GM23248 (cell line): Measurements from ENCODE around the gene ENPEP. TPM values are rescaled to one million over a fixed set of nuclear protein-coding genes. Genes with fewer than 3 reads are reported as not detected.

ENCODE experiments used
- DNase-seq: peaks from one replicate; pipeline ENCODE4 v3.0.0-alpha.2; 2015
- H2AFZ ChIP-seq: fragments of 200-600 bp; sonication (generic); 2 replicates; pipeline ENCODE4 v1.6.1; 2016; ENCODE audit warnings: antibody characterized with exemption
- H3F3A ChIP-seq: fragments of 200-600 bp; sonication (generic); 2 replicates; pipeline ENCODE4 v1.6.1; 2016; ENCODE audit warnings: mild to moderate bottlenecking, antibody characterized with exemption, mixed run types; ENCODE audit not compliant: insufficient read depth
- H3K27ac ChIP-seq: fragments of 200-600 bp; sonication (generic); 2 replicates; pipeline ENCODE4 v1.5.1; 2016; ENCODE audit warnings: mild to moderate bottlenecking
- H3K27me3 ChIP-seq: fragments of 200-600 bp; sonication (generic); replicated peaks from 2 replicates; pipeline ENCODE4 v1.6.1; 2016; ENCODE audit warnings: mild to moderate bottlenecking; ENCODE audit not compliant: insufficient read depth
- H3K36me3 ChIP-seq: fragments of 200-600 bp; sonication (generic); 2 replicates; pipeline ENCODE4 v1.6.1; 2016; ENCODE audit warnings: low read depth, mild to moderate bottlenecking
- H3K4me1 ChIP-seq: fragments of 200-600 bp; sonication (generic); 2 replicates; pipeline ENCODE4 v1.6.1; 2016; ENCODE audit warnings: mild to moderate bottlenecking; ENCODE audit not compliant: insufficient read depth
- H3K4me2 ChIP-seq: fragments of 200-600 bp; sonication (generic); one replicate; pipeline ENCODE4 v1.6.1; 2016; ENCODE audit warnings: mild to moderate bottlenecking; ENCODE audit not compliant: unreplicated experiment
- H3K4me3 ChIP-seq: fragments of 200-600 bp; sonication (generic); 2 replicates; pipeline ENCODE4 v1.5.1; 2016; ENCODE audit warnings: mild to moderate bottlenecking
- H3K79me2 ChIP-seq: fragments of 200-600 bp; sonication (generic); 2 replicates; pipeline ENCODE4 v1.6.1; 2016; ENCODE audit warnings: mild to moderate bottlenecking; ENCODE audit not compliant: insufficient read depth
- H3K9ac ChIP-seq: fragments of 200-600 bp; sonication (generic); 2 replicates; pipeline ENCODE4 v1.6.1; 2016; ENCODE audit warnings: mild to moderate bottlenecking
- H3K9me2 ChIP-seq: fragments of 200-600 bp; sonication (generic); 2 replicates; pipeline ENCODE4 v1.6.1; 2016; ENCODE audit warnings: mixed run types, mild to moderate bottlenecking, moderate library complexity; ENCODE audit not compliant: insufficient read depth
- H3K9me3 ChIP-seq: fragments of 200-600 bp; sonication (generic); one replicate; pipeline ENCODE4 v1.6.1; 2017; ENCODE audit warnings: low read depth
- H4K20me1 ChIP-seq: fragments of 200-600 bp; sonication (generic); 2 replicates; pipeline ENCODE4 v1.6.0; 2016; ENCODE audit not compliant: insufficient read depth
- EZH2 ChIP-seq: fragments of 200-600 bp; sonication (generic); IDR thresholded peaks from 2 replicates; pipeline ENCODE4 v1.6.1; 2018; ENCODE audit warnings: antibody characterized with exemption, mild to moderate bottlenecking; ENCODE audit not compliant: insufficient read depth, poor library complexity, severe bottlenecking
- EZH2phosphoT487 ChIP-seq: fragments of 200-600 bp; sonication (generic); IDR thresholded peaks from 2 replicates; pipeline ENCODE4 v1.6.1; 2018; ENCODE audit warnings: antibody characterized with exemption, moderate library complexity, mild to moderate bottlenecking, low read depth; ENCODE audit not compliant: insufficient read depth
- WGBS, 2 experiments: methylation state at CpG; one replicate each; pipeline ENCODE4 v1.1.6; 2015 to 2017; ENCODE audit warnings: low lambda C conversion rate in 2 of 2, low coverage in 1 of 2; ENCODE audit errors: missing lambda C conversion rate in 2 of 2; 5-methylcytosine and 5-hydroxymethylcytosine counted together
- in situ Hi-C: fragments of 300-500 bp; cut with MboI; formaldehyde crosslinking; loops from 2 replicates; pipeline ENCODE4 v1.15.0; 2020
- polyA plus RNA-seq: library from polyadenylated mRNA; unstranded; fragments of >200 nt; fragmentation: Nextera tagmentation; extraction: Ambion mirVana; gene quantifications from 2 replicates; pipeline ENCODE4 v1.2.1, GENCODE V29; 2016
- total RNA-seq: library from RNA; depleted of rRNA; stranded (reverse); fragments of >200 nt; shearing (Covaris generic); gene quantifications from 2 replicates; pipeline ENCODE4 v1.2.3, GENCODE V29; 2014

Gene ENPEP
- total and polyA plus RNA-seq, 2 experiments from 2014 or later: 0.11 TPM

DNA sequence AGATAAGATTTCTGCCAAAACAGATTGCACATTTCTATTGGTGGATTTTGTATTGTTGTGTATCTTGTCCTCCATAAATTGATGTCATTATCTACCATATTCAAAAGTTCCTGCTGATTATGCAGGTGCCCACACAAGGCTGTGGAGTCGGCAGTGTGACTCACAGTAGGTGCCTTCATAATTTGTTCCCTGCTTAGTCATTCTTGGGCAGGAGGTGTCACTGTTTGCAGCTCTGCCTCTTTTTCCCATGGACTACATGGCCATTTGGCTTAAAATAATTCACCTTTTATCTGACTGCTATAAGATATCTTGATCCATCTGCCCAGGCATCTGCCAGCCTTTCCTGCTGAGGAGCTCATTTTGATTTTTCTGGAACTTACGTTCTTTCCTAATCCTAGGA, 33.6 kb upstream of the ENPEP start:
- Histone ChIP-seq H3K27me3 (peaks cover 12% of the 10 kb centered on the region), H3K9me2 (no peaks in the 10 kb centered on the region), H3K9ac (no peak overlapping the region), H2AFZ (no peak overlapping the region), H3F3A (no peaks in the 10 kb centered on the region), H3K79me2 (no peaks in the 10 kb centered on the region), H3K9me3 (no peaks in the 10 kb centered on the region), H3K4me3 (no peak overlapping the region), H3K36me3 (no peaks in the 10 kb centered on the region), H3K4me2 (no peak overlapping the region), H3K4me1 (no peaks in the 10 kb centered on the region), H4K20me1 (no peaks in the 10 kb centered on the region), H3K27ac (no peak overlapping the region)
- in situ Hi-C loops: no loop called here
- DNase-seq: peak; percentile 8
- WGBS, 2 experiments: 55 to 58% methylated on average over 2 of the region's 2 CpGs
- TF ChIP-seq EZH2: no peak
- TF ChIP-seq EZH2phosphoT487: no peak

DNA sequence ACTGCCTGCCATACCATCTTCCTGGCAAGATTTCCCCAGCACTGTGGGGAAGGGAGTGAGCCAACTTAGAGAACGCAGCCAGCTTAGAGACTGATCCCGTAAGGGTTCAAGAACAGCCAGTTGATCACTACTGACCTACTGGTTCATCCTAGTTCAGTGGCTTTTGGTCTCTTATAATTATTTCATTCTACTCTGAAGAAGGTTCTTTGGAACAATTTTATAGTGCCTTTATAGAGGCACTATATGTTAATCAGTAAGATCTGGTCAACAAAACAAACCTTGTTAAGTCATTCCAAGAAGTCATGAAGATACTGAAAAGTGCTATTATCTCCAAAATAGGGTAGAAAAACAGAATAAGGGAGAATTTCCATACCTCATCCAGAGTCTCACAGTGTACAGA, 33.2 kb upstream of the ENPEP start:
- Histone ChIP-seq H3K9ac (no peak overlapping the region), H3K4me2 (no peak overlapping the region), H3K79me2 (no peaks in the 10 kb centered on the region), H3K27ac (no peak overlapping the region), H4K20me1 (no peaks in the 10 kb centered on the region), H3K4me3 (no peak overlapping the region), H3K27me3 (peaks cover 12% of the 10 kb centered on the region), H3K9me3 (no peaks in the 10 kb centered on the region), H3F3A (no peaks in the 10 kb centered on the region), H3K9me2 (no peaks in the 10 kb centered on the region), H3K4me1 (no peaks in the 10 kb centered on the region), H2AFZ (no peak overlapping the region), H3K36me3 (no peaks in the 10 kb centered on the region)
- in situ Hi-C loops: no loop called here
- WGBS, 2 experiments: 92 to 95% methylated on average over 2 of the region's 2 CpGs
- TF ChIP-seq EZH2phosphoT487: no peak
- TF ChIP-seq EZH2: no peak
- DNase-seq: no peak

DNA sequence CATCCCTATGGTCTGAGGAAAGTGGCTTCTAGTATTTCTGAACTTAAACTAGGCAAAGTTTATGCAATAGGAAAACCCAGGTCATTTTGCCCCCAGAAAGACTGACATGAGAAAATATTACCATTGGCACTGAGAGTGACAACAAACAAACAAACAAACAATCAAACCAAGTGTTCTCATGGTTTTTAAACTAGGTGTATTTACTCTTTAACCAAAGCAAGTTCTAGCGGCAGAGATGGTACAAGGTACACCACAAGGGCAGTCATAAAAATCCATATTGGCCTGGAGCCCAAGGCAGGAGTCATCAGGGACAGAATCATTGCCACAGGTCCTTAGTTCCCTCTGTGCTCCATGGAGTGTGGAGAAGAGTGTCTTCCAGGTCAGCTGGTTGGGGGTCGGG, 26.0 kb upstream of the ENPEP start:
- WGBS, 2 experiments: 85 to 98% methylated on average over 2 of the region's 2 CpGs
- no peak overlapping the region for H3K9ac ChIP-seq
- no peaks in the 10 kb centered on the region for H3K4me1 ChIP-seq
- no peaks in the 10 kb centered on the region for H3K79me2 ChIP-seq
- peaks cover 6% of the 10 kb centered on the region for H3K27me3 ChIP-seq
- no peaks in the 10 kb centered on the region for H3K9me3 ChIP-seq
- no peak overlapping the region for H3K4me3 ChIP-seq
- no peak for TF ChIP-seq EZH2
- TF ChIP-seq EZH2phosphoT487: no peak
- DNase-seq: no peak
- H4K20me1 ChIP-seq: no peaks in the 10 kb centered on the region
- H3K4me2 ChIP-seq: no peak overlapping the region
- no peak overlapping the region for H3K27ac ChIP-seq
- H3K9me2 ChIP-seq: no peaks in the 10 kb centered on the region
- no peaks in the 10 kb centered on the region for H3K36me3 ChIP-seq
- in situ Hi-C loops: no loop called here
- H3F3A ChIP-seq: no peaks in the 10 kb centered on the region
- H2AFZ ChIP-seq: no peak overlapping the region

DNA sequence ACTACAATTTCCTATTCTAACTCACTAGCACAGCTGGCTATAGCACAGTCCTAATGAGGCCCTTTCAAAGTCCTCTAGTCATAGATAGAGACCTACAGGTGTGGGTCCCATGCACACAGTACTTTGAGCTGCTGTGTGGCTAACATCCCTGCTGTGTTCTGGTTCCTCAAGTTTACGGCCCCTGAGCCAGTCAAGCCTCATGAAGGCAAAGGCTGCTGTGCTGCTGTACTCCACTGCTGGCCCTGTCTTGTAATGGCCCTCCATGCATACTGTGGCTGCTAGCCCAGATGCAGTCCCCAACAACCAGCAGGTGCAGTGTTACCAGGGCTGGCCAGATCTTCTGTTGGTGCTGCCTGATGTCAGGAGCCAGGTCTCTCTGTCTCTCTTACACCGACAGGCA, 23.4 kb upstream of the ENPEP start:
- Histone ChIP-seq H3K79me2 (no peaks in the 10 kb centered on the region), H3F3A (no peaks in the 10 kb centered on the region), H3K27me3 (peaks cover 20% of the 10 kb centered on the region; the same call in 1 of the 2 replicates), H3K9me3 (no peaks in the 10 kb centered on the region), H3K4me1 (no peaks in the 10 kb centered on the region), H3K4me2 (no peak overlapping the region), H3K27ac (no peak overlapping the region), H4K20me1 (no peaks in the 10 kb centered on the region), H3K9me2 (no peaks in the 10 kb centered on the region), H3K9ac (no peak overlapping the region), H3K4me3 (no peak overlapping the region), H3K36me3 (no peaks in the 10 kb centered on the region), H2AFZ (no peak overlapping the region)
- DNase-seq: no peak
- in situ Hi-C loops: no loop called here
- WGBS, 2 experiments: 42 to 62% methylated on average over 2 of the region's 2 CpGs
- no peak for TF ChIP-seq EZH2phosphoT487
- no peak for TF ChIP-seq EZH2

DNA sequence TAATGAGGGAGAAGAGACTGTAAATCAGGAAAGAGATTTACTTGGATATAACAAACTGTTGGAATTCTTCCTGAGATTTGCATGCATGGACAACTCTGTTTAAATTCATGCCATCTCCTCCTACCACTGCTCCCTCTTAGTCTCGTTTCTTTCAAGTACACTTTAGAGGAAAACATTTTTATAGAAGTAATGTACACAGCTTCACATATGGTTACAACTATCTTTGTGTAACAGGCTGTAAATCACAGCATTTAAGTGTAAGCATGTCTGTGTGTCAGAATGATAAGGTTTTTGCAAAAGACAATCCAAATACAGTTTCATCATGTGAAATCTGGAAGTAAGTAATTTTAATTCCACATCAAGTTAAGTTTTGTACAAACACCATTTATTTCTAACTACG, 21.5 kb upstream of the ENPEP start:
- H3K4me3 ChIP-seq: no peak overlapping the region
- in situ Hi-C loops: no loop called here
- no peaks in the 10 kb centered on the region for H3K9me3 ChIP-seq
- no peaks in the 10 kb centered on the region for H3F3A ChIP-seq
- H3K9me2 ChIP-seq: no peaks in the 10 kb centered on the region
- no peaks in the 10 kb centered on the region for H3K4me1 ChIP-seq
- no peak for DNase-seq
- H3K27ac ChIP-seq: no peak overlapping the region
- peaks cover 20% of the 10 kb centered on the region; the same call in 1 of the 2 replicates for H3K27me3 ChIP-seq
- H2AFZ ChIP-seq: no peak overlapping the region
- no peak overlapping the region for H3K4me2 ChIP-seq
- TF ChIP-seq EZH2 (no peak), EZH2phosphoT487 (no peak)
- no peak overlapping the region for H3K9ac ChIP-seq
- H3K79me2 ChIP-seq: no peaks in the 10 kb centered on the region
- WGBS, 2 experiments: 28 to 33% methylated on average over 2 of the region's 2 CpGs
- H3K36me3 ChIP-seq: no peaks in the 10 kb centered on the region
- H4K20me1 ChIP-seq: no peaks in the 10 kb centered on the region
